HG03565 (cell line): ENCODE data around the gene IFI35.
"Not testable (repeated sequence)": the region's sequence is repeated elsewhere in the genome, so short reads cannot be mapped to it uniquely, and the experiment has no call there.

Experiments
- ATAC-seq: cut with Tn5 transposase; IDR thresholded peaks from one replicate; pipeline ENCODE4 v1.9.1; 2021; ENCODE audit warnings: mild to moderate bottlenecking, moderate library complexity; ENCODE audit not compliant: unreplicated experiment

The IFI35 gene

DNA sequence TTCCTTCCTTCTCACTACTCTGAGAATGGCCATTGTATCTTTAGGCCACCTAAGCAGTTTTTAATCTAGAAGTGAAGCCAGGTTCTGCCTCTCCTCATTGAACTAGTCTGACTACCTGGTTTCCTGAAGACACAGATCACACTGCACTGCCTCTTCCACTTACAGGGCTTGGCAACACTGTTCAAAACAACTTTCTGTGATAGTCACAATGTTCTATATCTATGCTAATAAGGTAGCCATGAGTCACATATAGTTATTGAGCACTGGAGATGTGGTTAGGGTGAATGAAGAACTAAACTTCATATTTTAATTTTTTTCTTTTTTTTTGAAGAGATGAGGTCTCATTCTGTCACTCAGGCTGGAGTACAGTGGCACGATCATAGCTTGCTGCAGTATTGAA is 45.4 kb downstream of the IFI35 start:
- no peak for ATAC-seq

DNA sequence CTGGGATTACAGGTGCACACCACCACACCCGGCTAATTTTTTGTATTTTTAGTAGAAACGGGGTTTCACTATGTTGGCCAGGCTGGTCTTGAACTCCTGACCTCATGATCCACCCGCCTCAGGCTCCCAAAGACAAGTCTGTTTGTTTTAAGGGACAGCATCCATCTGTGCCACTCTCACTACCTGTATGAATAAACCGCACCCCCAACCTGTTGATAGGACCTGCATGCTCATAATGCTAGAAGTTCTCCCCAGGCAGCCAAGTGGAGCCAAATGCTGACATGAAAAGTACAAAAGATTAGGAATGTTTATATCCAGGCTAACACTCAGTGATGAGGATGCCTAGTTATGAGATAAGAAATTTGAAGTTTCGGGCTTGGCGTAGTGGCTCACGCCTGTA is 46.4 kb downstream of the IFI35 start:
- not testable (repeated sequence) for ATAC-seq

GRCh38 chr17:43056051-43056450 is 49.5 kb downstream of the IFI35 start:
- no peak for ATAC-seq

GRCh38 chr17:43062984-43063638 is 56.5 kb downstream of the IFI35 start:
- ATAC-seq: no peak
